Activated naive CD8-positive, alpha-beta T cell treated with anti-CD3 and anti-CD28 coated beads for 36 hours (primary cell): Measurements from ENCODE around the gene P2RX3. TPM values are rescaled to one million over a fixed set of nuclear protein-coding genes. Genes with fewer than 3 reads are reported as not detected.
"Not testable (repeated sequence)": the region's sequence is repeated elsewhere in the genome, so short reads cannot be mapped to it uniquely, and the experiment has no call there.

ENCODE experiments used
- DNase-seq: peaks from one replicate; pipeline ENCODE4 v3.0.0; 2021
- H3K27ac Mint-ChIP-seq: one replicate; pipeline ENCODE4 v1.8.0; 2022; ENCODE audit warnings: mild to moderate bottlenecking, moderate library complexity, mixed read lengths
- H3K27me3 Mint-ChIP-seq: one replicate; pipeline ENCODE4 v1.8.0; 2022; ENCODE audit warnings: mild to moderate bottlenecking, mixed read lengths
- H3K36me3 Mint-ChIP-seq: one replicate; pipeline ENCODE4 v1.8.0; 2021; ENCODE audit warnings: mild to moderate bottlenecking, mixed read lengths
- H3K4me1 Mint-ChIP-seq: one replicate; pipeline ENCODE4 v1.8.0; 2021; ENCODE audit warnings: mixed read lengths
- H3K4me3 Mint-ChIP-seq: one replicate; pipeline ENCODE4 v1.8.0; 2022; ENCODE audit warnings: mild to moderate bottlenecking, moderate library complexity, mixed read lengths
- H3K9me3 Mint-ChIP-seq: one replicate; pipeline ENCODE4 v1.8.0; 2022; ENCODE audit warnings: mixed read lengths
- total RNA-seq, 2 experiments: library from RNA; stranded (reverse); gene quantifications; one replicate each; pipeline ENCODE4 v1.2.3, GENCODE V29; 2021

Gene P2RX3
- total RNA-seq, 2 experiments from 2014 or later = not detected

GRCh38 chr11:57360991-57361390, 22.8 kb downstream of the P2RX3 start:
- DNase-seq = no peak
- Mint-ChIP-seq H3K36me3 (no peaks in the 10 kb centered on the region), H3K4me1 (peaks cover 3% of the 10 kb centered on the region), H3K27ac (no peak overlapping the region), H3K4me3 (no peak overlapping the region), H3K27me3 (peaks cover 5% of the 10 kb centered on the region), H3K9me3 (no peaks in the 10 kb centered on the region)

GRCh38 chr11:57361420-57361819, 23.3 kb downstream of the P2RX3 start:
- not testable (repeated sequence) for H3K27me3 Mint-ChIP-seq, H3K4me3 Mint-ChIP-seq

GRCh38 chr11:57361926-57362325, 23.8 kb downstream of the P2RX3 start:
- H3K27me3 Mint-ChIP-seq = peaks cover 5% of the 10 kb centered on the region
- no peaks in the 10 kb centered on the region for H3K36me3 Mint-ChIP-seq
- DNase-seq = no peak
- H3K4me1 Mint-ChIP-seq = no peaks in the 10 kb centered on the region
- no peaks in the 10 kb centered on the region for H3K9me3 Mint-ChIP-seq
- H3K4me3 Mint-ChIP-seq = no peak overlapping the region
- H3K27ac Mint-ChIP-seq = no peak overlapping the region

More at GRCh38 chr11:57361420-57361819, 23.3 kb downstream of the P2RX3 start:
- not testable (repeated sequence) for H3K27ac Mint-ChIP-seq, H3K4me1 Mint-ChIP-seq, H3K9me3 Mint-ChIP-seq, H3K36me3 Mint-ChIP-seq, DNase-seq

- Mint-ChIP-seq H3K4me1 (no peaks in the 10 kb centered on the region), H3K27ac (no peak overlapping the region), H3K27me3 (peaks cover 5% of the 10 kb centered on the region), H3K36me3 (no peaks in the 10 kb centered on the region), H3K4me3 (no peak overlapping the region), H3K9me3 (no peaks in the 10 kb centered on the region)
- DNase-seq = no peak
These were observed 25.3 kb downstream of the P2RX3 start for GRCh38 chr11:57363131-57364080.

GRCh38 chr11:57364851-57365660, 26.9 kb downstream of the P2RX3 start:
- Mint-ChIP-seq H3K4me3 (no peak overlapping the region), H3K27ac (no peak overlapping the region)

GRCh38 chr11:57368106-57368844, 30.1 kb downstream of the P2RX3 start:
- H3K27ac Mint-ChIP-seq = no peak overlapping the region
- H3K4me1 Mint-ChIP-seq = no peaks in the 10 kb centered on the region
- H3K36me3 Mint-ChIP-seq = no peaks in the 10 kb centered on the region
- no peak for DNase-seq
- peaks cover 2% of the 10 kb centered on the region for H3K27me3 Mint-ChIP-seq
- H3K9me3 Mint-ChIP-seq = no peaks in the 10 kb centered on the region
- no peak overlapping the region for H3K4me3 Mint-ChIP-seq

More at GRCh38 chr11:57364851-57365660, 26.9 kb downstream of the P2RX3 start:
- DNase-seq = no peak
- H3K4me1 Mint-ChIP-seq = no peaks in the 10 kb centered on the region
- peaks cover 5% of the 10 kb centered on the region for H3K27me3 Mint-ChIP-seq
- no peaks in the 10 kb centered on the region for H3K9me3 Mint-ChIP-seq
- H3K36me3 Mint-ChIP-seq = no peaks in the 10 kb centered on the region

- H3K9me3 Mint-ChIP-seq = no peaks in the 10 kb centered on the region
- H3K4me3 Mint-ChIP-seq = no peak overlapping the region
- H3K36me3 Mint-ChIP-seq = no peaks in the 10 kb centered on the region
These were observed 30.7 kb downstream of the P2RX3 start for GRCh38 chr11:57368845-57369232.

GRCh38 chr11:57370251-57370650, 32.1 kb downstream of the P2RX3 start:
- no peak for DNase-seq
- H3K9me3 Mint-ChIP-seq = no peaks in the 10 kb centered on the region
- H3K36me3 Mint-ChIP-seq = no peaks in the 10 kb centered on the region
- H3K27me3 Mint-ChIP-seq = no peaks in the 10 kb centered on the region
- H3K27ac Mint-ChIP-seq = no peak overlapping the region
- no peak overlapping the region for H3K4me3 Mint-ChIP-seq
- H3K4me1 Mint-ChIP-seq = no peaks in the 10 kb centered on the region

More at GRCh38 chr11:57368845-57369232, 30.7 kb downstream of the P2RX3 start:
- Mint-ChIP-seq H3K4me1 (no peaks in the 10 kb centered on the region), H3K27ac (no peak overlapping the region), H3K27me3 (no peaks in the 10 kb centered on the region)
- DNase-seq = no peak

GRCh38 chr11:57370941-57371340, 32.8 kb downstream of the P2RX3 start:
- H3K9me3 Mint-ChIP-seq = no peaks in the 10 kb centered on the region
- no peak overlapping the region for H3K27ac Mint-ChIP-seq
- no peaks in the 10 kb centered on the region for H3K4me1 Mint-ChIP-seq
- no peaks in the 10 kb centered on the region for H3K36me3 Mint-ChIP-seq
- DNase-seq = no peak
- H3K27me3 Mint-ChIP-seq = no peaks in the 10 kb centered on the region
- no peak overlapping the region for H3K4me3 Mint-ChIP-seq

- no peak overlapping the region for H3K27ac Mint-ChIP-seq
- no peaks in the 10 kb centered on the region for H3K36me3 Mint-ChIP-seq
- H3K4me3 Mint-ChIP-seq = no peak overlapping the region
- H3K4me1 Mint-ChIP-seq = no peaks in the 10 kb centered on the region
- no peak for DNase-seq
- H3K9me3 Mint-ChIP-seq = no peaks in the 10 kb centered on the region
- peaks cover 8% of the 10 kb centered on the region for H3K27me3 Mint-ChIP-seq
These were observed 35.0 kb downstream of the P2RX3 start for GRCh38 chr11:57373146-57373545.

GRCh38 chr11:57374966-57375365, 36.8 kb downstream of the P2RX3 start:
- Mint-ChIP-seq H3K36me3 (no peaks in the 10 kb centered on the region), H3K27me3 (peaks cover 12% of the 10 kb centered on the region), H3K4me3 (no peak overlapping the region), H3K4me1 (no peaks in the 10 kb centered on the region), H3K27ac (no peak overlapping the region), H3K9me3 (no peaks in the 10 kb centered on the region)
- DNase-seq = no peak

- peaks cover 12% of the 10 kb centered on the region for H3K27me3 Mint-ChIP-seq
- no peak overlapping the region for H3K4me3 Mint-ChIP-seq
- no peaks in the 10 kb centered on the region for H3K4me1 Mint-ChIP-seq
These were observed 37.3 kb downstream of the P2RX3 start for GRCh38 chr11:57375490-57375889.

GRCh38 chr11:57376095-57377090, 38.2 kb downstream of the P2RX3 start:
- Mint-ChIP-seq H3K36me3 (no peaks in the 10 kb centered on the region), H3K4me1 (no peaks in the 10 kb centered on the region), H3K9me3 (no peaks in the 10 kb centered on the region), H3K27ac (no peak overlapping the region), H3K4me3 (no peak overlapping the region), H3K27me3 (peaks cover 12% of the 10 kb centered on the region)
- no peak for DNase-seq

More at GRCh38 chr11:57375490-57375889, 37.3 kb downstream of the P2RX3 start:
- H3K9me3 Mint-ChIP-seq = no peaks in the 10 kb centered on the region
- no peak for DNase-seq
- no peak overlapping the region for H3K27ac Mint-ChIP-seq
- H3K36me3 Mint-ChIP-seq = no peaks in the 10 kb centered on the region

GRCh38 chr11:57377107-57377506, 39.0 kb downstream of the P2RX3 start:
- Mint-ChIP-seq H3K4me3 (no peak overlapping the region), H3K9me3 (no peaks in the 10 kb centered on the region), H3K27me3 (peaks cover 12% of the 10 kb centered on the region), H3K36me3 (no peaks in the 10 kb centered on the region), H3K27ac (no peak overlapping the region), H3K4me1 (no peaks in the 10 kb centered on the region)
- DNase-seq = no peak
